ENCODE measurements around the gene PDE1A. TPM values are rescaled to one million over a fixed set of nuclear protein-coding genes. Genes with fewer than 3 reads are reported as not detected.

The PDE1A gene
- total RNA-seq, 2 donors from 2014 or later, result 0.31 TPM; not detected in 1

DNA sequence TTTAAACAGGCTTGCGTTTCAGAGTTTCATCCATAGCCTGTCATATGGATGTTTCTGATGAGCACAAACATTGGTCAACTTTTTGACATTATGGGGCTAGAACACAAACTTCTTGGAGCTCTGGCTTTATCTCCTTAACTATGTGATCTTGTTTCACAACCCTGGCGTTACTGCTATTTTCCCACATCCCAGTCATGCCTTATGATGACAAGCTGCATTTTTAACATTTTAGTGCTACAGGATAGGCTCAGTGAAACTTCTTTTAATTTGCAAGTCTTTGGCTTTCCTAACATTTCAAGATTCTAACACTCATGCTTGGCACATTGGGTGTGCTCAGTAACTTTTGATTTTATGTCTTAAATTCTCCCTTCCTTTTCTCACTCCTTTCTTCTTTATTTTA, 21.0 kb upstream of the PDE1A start:
- Histone ChIP-seq H3K4me3 (ENCODE audit: low read length) (no peak overlapping the region), H3K36me3 (ENCODE audit: control insufficient read depth, insufficient read depth, low read length) (no peaks in the 10 kb centered on the region), H3K27ac (ENCODE audit: low read depth, low read length) (no peak overlapping the region), H3K27me3 (ENCODE audit: control insufficient read depth, insufficient read depth, low read length, poor library complexity, severe bottlenecking) (no peaks in the 10 kb centered on the region), H3K9me3 (ENCODE audit: control insufficient read depth, low read length) (no peaks in the 10 kb centered on the region), H3K4me1 (ENCODE audit: control insufficient read depth, insufficient read depth, low read length) (no peaks in the 10 kb centered on the region), H3K9ac (ENCODE audit: extremely low read depth, low read length, poor library complexity, severe bottlenecking) (no peak overlapping the region)
- Mint-ChIP-seq H3K4me3 (no peak overlapping the region), H3K4me1 (peaks cover 8% of the 10 kb centered on the region), H3K27ac (no peak overlapping the region), H3K36me3 (ENCODE audit: low read depth) (no peaks in the 10 kb centered on the region), H3K9me3 (no peaks in the 10 kb centered on the region), H3K27me3 (ENCODE audit: insufficient read depth) (no peaks in the 10 kb centered on the region)
- WGBS, 2 experiments (ENCODE audit: insufficient coverage in 1 of 2, insufficient read length in 1 of 2), result 74 to 81% methylated on average over 2 of the region's 2 CpGs
- TF ChIP-seq, protein P1, sequence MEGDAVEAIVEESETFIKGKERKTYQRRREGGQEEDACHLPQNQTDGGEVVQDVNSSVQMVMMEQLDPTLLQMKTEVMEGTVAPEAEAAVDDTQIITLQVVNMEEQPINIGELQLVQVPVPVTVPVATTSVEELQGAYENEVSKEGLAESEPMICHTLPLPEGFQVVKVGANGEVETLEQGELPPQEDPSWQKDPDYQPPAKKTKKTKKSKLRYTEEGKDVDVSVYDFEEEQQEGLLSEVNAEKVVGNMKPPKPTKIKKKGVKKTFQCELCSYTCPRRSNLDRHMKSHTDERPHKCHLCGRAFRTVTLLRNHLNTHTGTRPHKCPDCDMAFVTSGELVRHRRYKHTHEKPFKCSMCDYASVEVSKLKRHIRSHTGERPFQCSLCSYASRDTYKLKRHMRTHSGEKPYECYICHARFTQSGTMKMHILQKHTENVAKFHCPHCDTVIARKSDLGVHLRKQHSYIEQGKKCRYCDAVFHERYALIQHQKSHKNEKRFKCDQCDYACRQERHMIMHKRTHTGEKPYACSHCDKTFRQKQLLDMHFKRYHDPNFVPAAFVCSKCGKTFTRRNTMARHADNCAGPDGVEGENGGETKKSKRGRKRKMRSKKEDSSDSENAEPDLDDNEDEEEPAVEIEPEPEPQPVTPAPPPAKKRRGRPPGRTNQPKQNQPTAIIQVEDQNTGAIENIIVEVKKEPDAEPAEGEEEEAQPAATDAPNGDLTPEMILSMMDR (conservative IDR thresholded peaks at IDR 0.05), result no peak
- DNase-seq, result no peak

DNA sequence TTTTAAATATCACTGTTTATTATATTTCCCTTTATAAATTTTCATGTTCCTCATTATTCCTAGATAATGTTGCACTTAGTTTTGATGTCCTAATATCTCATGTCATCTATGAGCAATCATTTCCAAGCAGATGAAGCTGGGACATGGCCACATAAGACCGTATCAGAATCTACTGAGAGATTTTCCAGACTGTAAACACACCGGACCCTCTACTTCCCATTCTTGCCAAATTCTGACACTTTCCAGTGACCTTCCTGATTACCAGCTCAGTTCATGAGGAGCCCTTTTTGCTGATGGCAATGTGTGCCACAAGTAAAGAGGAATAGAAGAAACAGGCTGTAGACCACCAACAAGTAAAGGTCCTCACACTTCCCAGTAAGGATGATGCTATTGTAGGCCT, 20.3 kb upstream of the PDE1A start:
- H3K36me3 ChIP-seq (ENCODE audit: control insufficient read depth, insufficient read depth, low read length), result no peaks in the 10 kb centered on the region
- Mint-ChIP-seq H3K4me1 (peaks cover 8% of the 10 kb centered on the region), H3K4me3 (no peak overlapping the region), H3K27me3 (ENCODE audit: insufficient read depth) (no peaks in the 10 kb centered on the region), H3K27ac (no peak overlapping the region), H3K36me3 (ENCODE audit: low read depth) (no peaks in the 10 kb centered on the region), H3K9me3 (no peaks in the 10 kb centered on the region)
- H3K27me3 ChIP-seq (ENCODE audit: control insufficient read depth, insufficient read depth, low read length, poor library complexity, severe bottlenecking), result no peaks in the 10 kb centered on the region
- H3K9me3 ChIP-seq (ENCODE audit: control insufficient read depth, low read length), result no peaks in the 10 kb centered on the region
- 98% methylated on average over 2 of the region's 2 CpGs; no CpG with 5 or more reads in 1 of the 2 experiments for WGBS, 2 experiments (ENCODE audit: insufficient coverage in 1 of 2, insufficient read length in 1 of 2)
- no peak for DNase-seq
- no peak overlapping the region for H3K4me3 ChIP-seq (ENCODE audit: low read length)
- no peaks in the 10 kb centered on the region for H3K4me1 ChIP-seq (ENCODE audit: control insufficient read depth, insufficient read depth, low read length)
- H3K27ac ChIP-seq (ENCODE audit: low read depth, low read length), result no peak overlapping the region
- H3K9ac ChIP-seq (ENCODE audit: extremely low read depth, low read length, poor library complexity, severe bottlenecking), result no peak overlapping the region
- TF ChIP-seq, protein P1 (conservative IDR thresholded peaks at IDR 0.05), result no peak

DNA sequence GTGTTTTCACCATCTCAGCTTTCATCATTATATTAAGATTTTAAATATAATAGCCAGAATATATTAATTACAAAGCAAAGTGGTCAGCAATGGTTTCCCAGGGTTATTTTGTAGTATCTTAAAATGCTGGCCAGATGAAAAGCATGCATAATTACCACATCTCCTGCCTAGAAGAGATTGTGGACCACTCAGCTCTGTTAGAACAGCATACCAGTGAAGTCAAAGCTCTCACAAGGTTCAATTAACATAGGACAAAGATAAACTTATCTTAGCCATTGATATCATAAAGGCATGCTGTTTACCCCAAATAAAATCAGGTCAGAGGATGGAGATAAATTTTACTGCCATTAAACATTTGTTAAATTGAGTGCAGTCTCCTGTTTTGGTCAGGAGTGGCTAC, 19.3 kb upstream of the PDE1A start:
- Histone ChIP-seq H3K27me3 (ENCODE audit: control insufficient read depth, insufficient read depth, low read length, poor library complexity, severe bottlenecking) (no peaks in the 10 kb centered on the region), H3K27ac (ENCODE audit: low read depth, low read length) (no peak overlapping the region), H3K4me3 (ENCODE audit: low read length) (no peak overlapping the region), H3K4me1 (ENCODE audit: control insufficient read depth, insufficient read depth, low read length) (no peaks in the 10 kb centered on the region), H3K9me3 (ENCODE audit: control insufficient read depth, low read length) (no peaks in the 10 kb centered on the region), H3K36me3 (ENCODE audit: control insufficient read depth, insufficient read depth, low read length) (no peaks in the 10 kb centered on the region), H3K9ac (ENCODE audit: extremely low read depth, low read length, poor library complexity, severe bottlenecking) (no peak overlapping the region)
- Mint-ChIP-seq H3K36me3 (ENCODE audit: low read depth) (no peaks in the 10 kb centered on the region), H3K27ac (no peak overlapping the region), H3K9me3 (no peaks in the 10 kb centered on the region), H3K27me3 (ENCODE audit: insufficient read depth) (no peaks in the 10 kb centered on the region), H3K4me3 (no peak overlapping the region), H3K4me1 (peaks cover 8% of the 10 kb centered on the region)
- no peak for DNase-seq
- TF ChIP-seq, protein P1 (conservative IDR thresholded peaks at IDR 0.05), result no peak
